ENCODE data around the gene MAST4.

The MAST4 gene

DNA sequence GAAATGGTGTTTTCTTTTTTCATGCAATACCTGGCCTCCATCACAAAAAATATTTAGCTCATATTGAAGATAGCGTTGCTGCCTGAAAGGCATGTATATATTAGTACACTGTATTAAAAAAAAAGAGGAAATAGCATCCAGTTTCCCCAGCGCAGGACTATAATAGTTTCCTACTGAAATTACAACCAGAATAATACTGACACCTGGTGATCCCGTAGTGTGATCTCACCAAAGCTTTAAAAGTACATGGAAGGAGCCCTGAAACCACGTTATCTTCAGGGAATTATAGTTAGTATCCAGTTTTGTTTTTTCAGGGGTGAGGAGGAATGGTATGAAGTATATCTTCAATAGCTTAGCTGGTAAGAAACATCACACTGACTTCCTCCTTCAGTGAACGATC, 335.5 kb downstream of the MAST4 start:
- no peak overlapping the region for H3K4me3 ChIP-seq (ENCODE audit: control insufficient read depth, low read depth, low read length)
- no peak for DNase-seq (ENCODE audit: low read depth)
- no peak for TF ChIP-seq CTCF (conservative IDR thresholded peaks at IDR 0.05; ENCODE audit: control insufficient read depth, insufficient read depth, low read depth, low read length)

GRCh38 chr5:66932457-66932856, 336.3 kb downstream of the MAST4 start:
- no peak overlapping the region for H3K4me3 ChIP-seq (ENCODE audit: control insufficient read depth, low read depth, low read length)
- no peak for TF ChIP-seq CTCF (conservative IDR thresholded peaks at IDR 0.05; ENCODE audit: control insufficient read depth, insufficient read depth, low read depth, low read length)
- DNase-seq (ENCODE audit: low read depth) = peak; percentile 16

DNA sequence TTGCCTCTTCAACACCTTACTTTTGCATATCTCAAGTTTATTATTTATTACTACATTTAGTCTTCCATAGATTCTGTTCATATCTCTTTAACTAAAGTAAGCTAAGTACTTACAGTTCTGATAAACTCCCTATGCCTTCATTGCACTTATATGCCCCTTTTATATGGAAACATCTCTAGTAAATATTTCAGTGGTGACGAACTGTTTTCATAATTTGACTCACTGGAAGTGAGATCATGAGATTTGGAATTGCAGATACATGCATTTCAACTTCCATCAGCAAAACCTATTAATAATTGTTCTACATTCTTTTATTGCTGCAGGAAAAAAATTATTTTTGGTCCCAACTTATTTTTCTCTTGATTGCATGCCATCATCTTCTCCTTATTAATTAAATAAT, 336.9 kb downstream of the MAST4 start:
- no peak for TF ChIP-seq CTCF (conservative IDR thresholded peaks at IDR 0.05; ENCODE audit: control insufficient read depth, insufficient read depth, low read depth, low read length)
- DNase-seq (ENCODE audit: low read depth) = peak; percentile 66
- H3K4me3 ChIP-seq (ENCODE audit: control insufficient read depth, low read depth, low read length) = no peak overlapping the region

DNA sequence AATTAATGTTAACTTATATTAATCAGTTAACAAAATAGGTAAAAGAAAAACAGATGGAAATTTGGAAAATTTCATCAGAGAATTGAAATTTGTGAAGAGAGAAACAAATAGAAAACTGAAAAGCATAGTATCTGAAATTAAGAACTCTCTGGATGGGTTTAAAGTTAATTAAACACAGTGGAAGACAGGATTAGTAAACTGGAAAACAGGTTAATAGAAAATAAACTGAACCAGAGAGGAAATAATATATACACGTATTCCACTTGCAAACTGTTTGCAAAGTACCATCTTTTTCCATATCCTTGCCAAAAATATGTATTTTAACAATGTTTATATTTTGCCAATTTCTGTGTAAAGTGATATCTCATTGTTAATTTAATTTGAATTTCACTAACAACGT, 342.9 kb downstream of the MAST4 start:
- TF ChIP-seq CTCF (conservative IDR thresholded peaks at IDR 0.05; ENCODE audit: control insufficient read depth, insufficient read depth, low read depth, low read length) = no peak
- H3K4me3 ChIP-seq (ENCODE audit: control insufficient read depth, low read depth, low read length) = no peak overlapping the region
- DNase-seq (ENCODE audit: low read depth) = no peak

DNA sequence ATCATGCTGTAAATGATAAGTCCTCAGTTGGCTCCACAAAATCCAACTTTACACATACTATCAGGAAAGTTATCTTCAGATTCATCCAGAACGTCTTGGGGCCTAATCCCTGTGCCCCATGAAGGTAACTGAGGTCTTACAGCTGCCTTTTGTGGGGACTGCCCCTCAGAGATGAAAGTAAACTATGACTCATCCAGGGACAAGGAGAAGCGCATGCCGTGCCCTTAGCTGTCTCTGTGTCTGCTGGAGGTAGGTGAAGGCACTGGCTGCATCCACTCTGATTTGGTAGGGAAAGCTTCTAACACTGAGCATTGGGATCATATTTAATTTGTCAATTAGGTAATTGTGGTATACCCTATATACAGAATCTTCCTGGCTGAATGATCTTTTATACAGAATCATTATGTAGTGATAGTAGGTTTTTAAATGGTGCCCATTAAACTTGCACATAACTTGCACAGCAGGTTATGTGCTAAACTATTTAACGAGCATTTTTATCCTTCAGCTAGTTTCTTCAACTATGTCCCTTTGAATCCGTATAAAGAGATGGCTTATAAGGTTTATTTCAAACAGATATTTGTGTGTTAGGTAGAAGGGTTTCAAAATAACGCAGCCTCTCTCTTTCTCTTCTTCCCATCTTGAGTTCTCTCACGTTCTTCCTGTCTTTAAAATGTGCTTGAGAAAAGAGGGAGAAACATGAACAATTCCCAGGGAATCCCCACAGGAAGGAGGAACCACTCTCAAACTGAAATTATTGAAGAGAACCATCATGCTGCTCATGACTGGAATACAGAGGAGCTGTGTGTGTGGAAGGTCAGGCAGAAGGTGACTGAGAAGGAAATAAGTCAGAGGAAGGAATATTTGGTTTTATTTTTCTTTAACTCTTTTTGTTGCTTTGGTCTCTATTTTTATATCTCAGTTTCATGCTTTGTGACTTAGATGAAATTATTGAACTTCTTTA, 349.5 kb downstream of the MAST4 start:
- no peak overlapping the region for H3K4me3 ChIP-seq (ENCODE audit: control insufficient read depth, low read depth, low read length)
- no peak for TF ChIP-seq CTCF (conservative IDR thresholded peaks at IDR 0.05; ENCODE audit: control insufficient read depth, insufficient read depth, low read depth, low read length)
- no peak for DNase-seq (ENCODE audit: low read depth)

GRCh38 chr5:66947458-66947857, 351.3 kb downstream of the MAST4 start:
- DNase-seq (ENCODE audit: low read depth) = no peak
- no peak for TF ChIP-seq CTCF (conservative IDR thresholded peaks at IDR 0.05; ENCODE audit: control insufficient read depth, insufficient read depth, low read depth, low read length)
- H3K4me3 ChIP-seq (ENCODE audit: control insufficient read depth, low read depth, low read length) = no peak overlapping the region
